Effector memory CD8-positive, alpha-beta T cell (primary cell): ENCODE data around the gene TJAP1.
"Not testable (repeated sequence)": the region's sequence is repeated elsewhere in the genome, so short reads cannot be mapped to it uniquely, and the experiment has no call there.

ENCODE experiments used
- ATAC-seq: fragments of 150-1000 bp; cut with Tn5 transposase; replicated peaks from 2 replicates; pipeline ENCODE4 v1.10.0; 2021; ENCODE audit warnings: mild to moderate bottlenecking, moderate library complexity
- DNase-seq, 3 experiments: peaks; one replicate each; pipeline ENCODE4 v3.0.0; 2021
- H3K27ac Mint-ChIP-seq, 2 donors: one replicate each; pipeline ENCODE4 v1.8.0; 2022; ENCODE audit warnings: mild to moderate bottlenecking in 2 of 2, mixed read lengths in 2 of 2, moderate library complexity in 2 of 2
- H3K27me3 Mint-ChIP-seq, 2 donors: one replicate each; pipeline ENCODE4 v1.8.0; 2022; ENCODE audit warnings: mixed read lengths in 2 of 2
- H3K36me3 Mint-ChIP-seq: one replicate; pipeline ENCODE4 v1.8.0; 2022; ENCODE audit warnings: mild to moderate bottlenecking, moderate library complexity, mixed read lengths; ENCODE audit not compliant: insufficient read depth
- H3K4me1 Mint-ChIP-seq, 2 donors: one replicate each; pipeline ENCODE4 v1.8.0; 2022; ENCODE audit warnings: low read depth in 2 of 2, mixed read lengths in 2 of 2
- H3K4me3 Mint-ChIP-seq, 2 donors: one replicate each; pipeline ENCODE4 v1.8.0; 2022; ENCODE audit warnings: mild to moderate bottlenecking in 2 of 2, mixed read lengths in 2 of 2, moderate library complexity in 2 of 2
- H3K9me3 Mint-ChIP-seq, 2 donors: one replicate each; pipeline ENCODE4 v1.8.0; 2022; ENCODE audit warnings: mixed read lengths in 2 of 2

TJAP1 gene

DNA sequence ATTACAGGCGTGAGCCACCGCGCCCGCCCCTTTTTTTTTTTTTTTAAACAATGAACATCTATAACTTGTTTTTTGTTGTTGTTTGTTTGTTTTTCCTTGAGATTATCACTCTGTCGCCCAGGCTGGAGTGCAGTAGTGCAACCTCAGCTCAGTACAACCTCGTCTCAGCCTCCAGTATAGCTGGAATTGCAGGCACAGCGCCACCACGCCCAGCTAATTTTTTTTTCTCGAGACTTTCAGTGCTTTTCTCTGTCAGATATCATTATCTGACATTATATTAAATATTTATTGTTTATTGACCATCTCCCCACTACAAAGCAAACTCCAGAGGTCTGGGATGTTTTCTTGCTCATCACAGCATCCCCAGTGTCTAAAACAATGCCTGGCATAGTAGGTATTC is 19.7 kb upstream of the TJAP1 start:
- Mint-ChIP-seq H3K4me3 (no peak overlapping the region), H3K27me3 (peaks cover 13 to 15% of the 10 kb centered on the region in 2 donors)
- no peak for ATAC-seq

DNA sequence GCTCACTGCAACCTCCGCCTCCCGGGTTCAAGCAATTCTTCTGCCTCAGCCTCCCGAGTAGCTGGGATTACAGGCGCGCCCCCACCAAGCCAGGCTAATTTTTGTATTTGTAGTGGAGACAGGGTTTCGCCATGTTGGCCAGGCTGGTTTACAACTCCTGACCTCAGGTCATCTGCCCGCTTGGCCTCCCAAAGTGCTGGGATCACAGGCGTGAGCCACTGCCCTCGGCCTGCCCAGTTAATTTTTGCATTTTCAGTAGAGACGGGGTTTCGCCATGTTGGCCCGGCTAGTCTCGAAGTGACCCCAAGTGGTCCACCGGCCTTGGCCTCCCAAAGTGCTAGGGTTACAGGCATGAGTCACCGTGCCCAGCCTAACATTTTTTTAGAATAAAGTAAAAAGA is 19.2 kb upstream of the TJAP1 start:
- H3K9me3 Mint-ChIP-seq = not testable (repeated sequence)

More for the DNA sequence above, 19.7 kb upstream of the TJAP1 start:
- Mint-ChIP-seq H3K9me3 (no peaks in the 10 kb centered on the region), H3K4me1 (peaks cover 14 to 16% of the 10 kb centered on the region in 2 donors), H3K27ac (no peak overlapping the region), H3K36me3 (no peaks in the 10 kb centered on the region)
- no peak for DNase-seq

GRCh38 chr6:43459535-43459934 is 17.8 kb upstream of the TJAP1 start:
- ATAC-seq (no peak), DNase-seq (no peak)
- H3K27ac Mint-ChIP-seq = no peak overlapping the region
- peaks cover 18 to 24% of the 10 kb centered on the region in 2 donors for H3K27me3 Mint-ChIP-seq
- no peaks in the 10 kb centered on the region for H3K9me3 Mint-ChIP-seq
- H3K36me3 Mint-ChIP-seq = no peaks in the 10 kb centered on the region
- no peak overlapping the region for H3K4me3 Mint-ChIP-seq
- peaks cover 10 to 12% of the 10 kb centered on the region in 2 donors for H3K4me1 Mint-ChIP-seq

More for the DNA sequence above, 19.2 kb upstream of the TJAP1 start:
- Mint-ChIP-seq H3K4me1 (peaks cover 14 to 16% of the 10 kb centered on the region in 2 donors), H3K27me3 (peaks cover 18 to 19% of the 10 kb centered on the region in 2 donors)
- H3K4me3 Mint-ChIP-seq, H3K36me3 Mint-ChIP-seq, ATAC-seq, DNase-seq, H3K27ac Mint-ChIP-seq: not testable (repeated sequence)

- Mint-ChIP-seq H3K36me3 (no peaks in the 10 kb centered on the region), H3K27ac (no peak overlapping the region), H3K4me3 (no peak overlapping the region), H3K27me3 (peaks cover 18 to 24% of the 10 kb centered on the region in 2 donors), H3K9me3 (no peaks in the 10 kb centered on the region), H3K4me1 (peaks cover 10 to 12% of the 10 kb centered on the region in 2 donors)
- ATAC-seq (no peak), DNase-seq (no peak)
Observed at GRCh38 chr6:43460032-43460431, 17.3 kb upstream of the TJAP1 start.

DNA sequence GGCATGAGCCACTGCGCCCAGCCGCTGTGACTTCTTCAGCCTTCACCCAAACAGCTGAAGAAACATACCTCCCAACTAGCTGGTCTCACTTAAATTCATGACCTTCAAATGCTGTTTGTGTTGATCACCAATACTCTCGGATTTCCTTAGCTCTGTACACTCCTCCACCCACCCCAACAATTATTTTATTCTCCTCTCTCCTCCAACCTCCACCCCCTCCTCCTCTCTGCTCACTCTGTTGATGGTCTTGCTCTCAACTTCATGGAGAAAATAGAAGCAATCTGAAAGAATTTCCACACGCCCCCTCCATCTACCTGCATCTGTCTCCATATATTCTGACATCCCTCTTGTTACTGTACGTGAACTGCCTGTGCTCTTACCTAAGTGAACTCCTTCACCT is 15.4 kb upstream of the TJAP1 start:
- Mint-ChIP-seq H3K4me1 (peaks cover 0 to under 1% of the 10 kb centered on the region in 2 donors), H3K9me3 (no peaks in the 10 kb centered on the region), H3K4me3 (no peak overlapping the region), H3K27me3 (peaks cover 23 to 35% of the 10 kb centered on the region in 2 donors), H3K36me3 (no peaks in the 10 kb centered on the region), H3K27ac (no peak overlapping the region)
- ATAC-seq (no peak), DNase-seq (no peak)

- Mint-ChIP-seq H3K9me3 (no peaks in the 10 kb centered on the region), H3K4me3 (no peak overlapping the region), H3K27ac (no peak overlapping the region), H3K27me3 (peaks cover 42 to 59% of the 10 kb centered on the region in 2 donors), H3K4me1 (no peaks in the 10 kb centered on the region), H3K36me3 (no peaks in the 10 kb centered on the region)
- ATAC-seq = no peak
- no peak for DNase-seq
Observed at GRCh38 chr6:43464337-43464736, 13.0 kb upstream of the TJAP1 start.

DNA sequence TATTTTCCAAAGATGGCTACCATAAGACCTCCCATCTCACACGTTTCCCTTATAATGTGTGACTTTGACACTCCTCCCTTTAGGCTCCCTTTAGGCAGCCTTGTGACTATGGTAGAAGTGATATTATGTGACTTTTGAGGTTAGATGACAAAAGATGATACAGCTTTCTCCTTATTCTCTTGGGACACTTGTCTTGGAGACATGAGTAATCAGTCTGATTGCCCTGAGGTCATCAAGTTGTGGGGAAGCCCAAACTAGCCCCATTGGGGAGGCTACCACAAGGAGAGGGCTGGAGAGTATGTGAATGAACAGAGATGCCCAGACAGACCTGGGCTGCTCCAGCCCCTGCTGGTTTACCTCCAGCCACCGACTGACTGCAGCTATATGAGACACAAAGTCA is 11.4 kb upstream of the TJAP1 start:
- Mint-ChIP-seq H3K9me3 (no peaks in the 10 kb centered on the region), H3K27me3 (peaks cover 46 to 74% of the 10 kb centered on the region in 2 donors), H3K4me1 (no peaks in the 10 kb centered on the region), H3K27ac (no peak overlapping the region), H3K4me3 (no peak overlapping the region), H3K36me3 (no peaks in the 10 kb centered on the region)
- ATAC-seq = no peak
- no peak for DNase-seq

DNA sequence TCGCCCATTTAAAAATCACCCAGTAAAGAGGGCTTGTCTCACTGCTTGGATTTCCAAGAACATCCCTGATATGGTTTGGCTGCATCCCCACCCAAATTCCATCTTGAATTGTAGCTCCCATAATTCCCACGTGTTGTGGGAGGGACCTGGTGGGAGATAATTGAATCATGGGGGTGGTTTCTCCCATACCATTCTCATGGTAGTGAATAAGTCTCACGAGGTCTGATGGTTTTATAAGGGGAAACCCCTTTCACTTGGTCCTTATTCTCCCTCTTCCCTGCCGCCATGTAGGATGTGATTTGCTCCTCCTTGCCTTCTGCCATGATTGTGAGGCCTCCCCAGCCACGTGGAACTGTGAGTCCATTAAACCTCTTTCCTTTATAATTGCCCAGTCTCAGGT is 10.1 kb upstream of the TJAP1 start:
- not testable (repeated sequence) for ATAC-seq, H3K4me3 Mint-ChIP-seq, H3K4me1 Mint-ChIP-seq, H3K27ac Mint-ChIP-seq, H3K9me3 Mint-ChIP-seq, H3K36me3 Mint-ChIP-seq, DNase-seq
- H3K27me3 Mint-ChIP-seq = peaks cover 35 to 71% of the 10 kb centered on the region in 2 donors

DNA sequence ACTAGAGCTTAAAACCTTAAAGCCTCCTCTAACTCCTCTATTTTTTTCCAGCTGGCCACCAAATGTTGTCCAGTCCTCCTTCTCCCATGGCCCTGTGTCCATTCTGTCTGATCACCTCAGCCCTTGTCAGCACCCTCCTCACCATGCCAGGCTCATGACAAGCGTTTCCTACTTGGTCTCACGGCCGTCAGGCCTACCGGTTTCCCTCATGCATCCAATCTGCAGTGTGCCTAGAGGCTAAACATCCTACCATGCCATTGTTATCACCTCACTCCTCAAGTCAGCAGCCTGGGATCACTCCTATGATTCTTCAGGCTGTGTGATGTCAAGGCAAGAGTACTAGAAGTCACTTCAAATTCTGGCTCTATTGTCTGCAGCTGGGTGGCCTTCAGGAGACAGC is 9.6 kb upstream of the TJAP1 start:
- DNase-seq = no peak
- H3K4me3 Mint-ChIP-seq = no peak overlapping the region
- no peak for ATAC-seq
- no peak overlapping the region for H3K27ac Mint-ChIP-seq
- no peaks in the 10 kb centered on the region for H3K4me1 Mint-ChIP-seq
- peaks cover 30 to 66% of the 10 kb centered on the region in 2 donors for H3K27me3 Mint-ChIP-seq
- H3K9me3 Mint-ChIP-seq = no peaks in the 10 kb centered on the region
- no peaks in the 10 kb centered on the region for H3K36me3 Mint-ChIP-seq

DNA sequence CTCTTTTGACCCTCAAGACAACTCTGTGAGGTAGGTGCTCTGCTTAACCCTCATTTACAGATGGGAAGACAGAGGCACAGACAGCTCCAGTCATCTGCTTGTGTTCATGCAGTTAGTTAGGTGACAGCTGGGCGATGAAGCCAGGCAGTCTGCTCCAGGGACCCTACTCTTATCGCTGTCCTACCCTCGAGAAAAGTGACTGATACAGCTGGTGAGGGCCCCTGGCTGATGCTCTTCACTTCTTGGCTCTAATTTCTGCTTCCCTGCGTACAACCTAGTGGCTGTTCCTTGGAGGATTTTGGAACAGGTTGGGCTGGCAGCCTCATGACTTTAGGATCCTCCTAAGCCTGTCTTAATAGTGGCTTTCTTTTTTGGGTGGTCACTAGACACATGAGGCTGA is 9.1 kb upstream of the TJAP1 start:
- Mint-ChIP-seq H3K4me1 (no peaks in the 10 kb centered on the region), H3K36me3 (no peaks in the 10 kb centered on the region), H3K4me3 (no peak overlapping the region), H3K9me3 (no peaks in the 10 kb centered on the region), H3K27me3 (peaks cover 28 to 61% of the 10 kb centered on the region in 2 donors), H3K27ac (no peak overlapping the region)
- ATAC-seq = no peak
- DNase-seq = no peak

- Mint-ChIP-seq H3K4me1 (no peaks in the 10 kb centered on the region), H3K36me3 (no peaks in the 10 kb centered on the region), H3K4me3 (no peak overlapping the region), H3K27ac (no peak overlapping the region), H3K27me3 (peaks cover 28 to 57% of the 10 kb centered on the region in 2 donors), H3K9me3 (no peaks in the 10 kb centered on the region)
- ATAC-seq (no peak), DNase-seq (no peak)
Observed at GRCh38 chr6:43468748-43469681, 8.4 kb upstream of the TJAP1 start.

- Mint-ChIP-seq H3K27ac (no peak overlapping the region), H3K9me3 (no peaks in the 10 kb centered on the region), H3K4me1 (no peaks in the 10 kb centered on the region), H3K27me3 (peaks cover 28 to 57% of the 10 kb centered on the region in 2 donors), H3K36me3 (no peaks in the 10 kb centered on the region), H3K4me3 (no peak overlapping the region)
- DNase-seq = no peak
- no peak for ATAC-seq
Observed at GRCh38 chr6:43469947-43470346, 7.4 kb upstream of the TJAP1 start.

- Mint-ChIP-seq H3K27ac (no peak overlapping the region), H3K4me3 (no peak overlapping the region), H3K9me3 (no peaks in the 10 kb centered on the region), H3K27me3 (peaks cover 28 to 51% of the 10 kb centered on the region in 2 donors), H3K36me3 (no peaks in the 10 kb centered on the region), H3K4me1 (peaks cover 0 to under 1% of the 10 kb centered on the region in 2 donors)
- DNase-seq (no peak), ATAC-seq (no peak)
Observed at GRCh38 chr6:43471399-43471798, 6.0 kb upstream of the TJAP1 start.

GRCh38 chr6:43472515-43472914 is 4.9 kb upstream of the TJAP1 start:
- Mint-ChIP-seq H3K4me3 (no peak overlapping the region), H3K27me3 (peaks cover 18 to 40% of the 10 kb centered on the region in 2 donors), H3K9me3 (no peaks in the 10 kb centered on the region), H3K4me1 (peaks cover 8 to 12% of the 10 kb centered on the region in 2 donors), H3K36me3 (peaks cover 3% of the 10 kb centered on the region), H3K27ac (no peak overlapping the region)
- ATAC-seq = no peak
- no peak for DNase-seq
